Effector memory CD4-positive, alpha-beta T cell (primary cell): Measurements from ENCODE around the gene SMAD3.
A peak's percentile ranks its signal among the peaks of the same experiment; 100 is the strongest.

Experiments used
- DNase-seq, 3 donors: peaks; one replicate each; pipeline ENCODE4 v3.0.0-alpha.2; 2020
- H3K27ac ChIP-seq: 2 replicates; pipeline ENCODE4 v1.7.0; 2013; ENCODE audit warnings: mild to moderate bottlenecking, low read length, moderate library complexity; ENCODE audit not compliant: insufficient read depth, poor library complexity, severe bottlenecking
- H3K27me3 ChIP-seq: replicated peaks from 2 replicates; pipeline ENCODE4 v1.7.0; 2013; ENCODE audit warnings: mild to moderate bottlenecking, low read length; ENCODE audit not compliant: insufficient read depth, control insufficient read depth, poor library complexity, severe bottlenecking
- H3K36me3 ChIP-seq: 2 replicates; pipeline ENCODE4 v1.7.0; 2013; ENCODE audit warnings: mild to moderate bottlenecking, low read length, moderate library complexity; ENCODE audit not compliant: control insufficient read depth, insufficient read depth
- H3K4me1 ChIP-seq: 2 replicates; pipeline ENCODE4 v1.7.0; 2013; ENCODE audit warnings: low read length, mild to moderate bottlenecking; ENCODE audit not compliant: control insufficient read depth, insufficient read depth, poor library complexity, severe bottlenecking
- H3K4me3 ChIP-seq: 2 replicates; pipeline ENCODE4 v1.7.0; 2013; ENCODE audit warnings: low read length, low read depth, mild to moderate bottlenecking; ENCODE audit not compliant: insufficient read depth, poor library complexity, severe bottlenecking
- H3K9me3 ChIP-seq: 2 replicates; pipeline ENCODE4 v1.7.0; 2013; ENCODE audit warnings: mild to moderate bottlenecking, low read length, moderate library complexity; ENCODE audit not compliant: control insufficient read depth

The SMAD3 gene

GRCh38 chr15:67135494-67135893 is 70.1 kb downstream of the SMAD3 start:
- H3K4me1 ChIP-seq = peaks cover 65% of the 10 kb centered on the region

GRCh38 chr15:67136802-67137201 is 71.4 kb downstream of the SMAD3 start:
- Histone ChIP-seq H3K27ac (peak overlapping the region; percentile 54), H3K4me1 (peaks cover 53% of the 10 kb centered on the region), H3K9me3 (no peaks in the 10 kb centered on the region), H3K36me3 (no peaks in the 10 kb centered on the region), H3K4me3 (no peak overlapping the region), H3K27me3 (no peaks in the 10 kb centered on the region)
- no peak for DNase-seq

More at GRCh38 chr15:67135494-67135893, 70.1 kb downstream of the SMAD3 start:
- no peak for DNase-seq
- no peaks in the 10 kb centered on the region for H3K27me3 ChIP-seq
- H3K36me3 ChIP-seq = no peaks in the 10 kb centered on the region
- H3K4me3 ChIP-seq = no peak overlapping the region
- H3K9me3 ChIP-seq = no peaks in the 10 kb centered on the region
- H3K27ac ChIP-seq = peak overlapping the region; percentile 92

- no peak for DNase-seq
- peak overlapping the region; percentile 54 for H3K27ac ChIP-seq
- H3K27me3 ChIP-seq = no peaks in the 10 kb centered on the region
- no peaks in the 10 kb centered on the region for H3K36me3 ChIP-seq
- peaks cover 48% of the 10 kb centered on the region for H3K4me1 ChIP-seq
- no peaks in the 10 kb centered on the region for H3K9me3 ChIP-seq
- no peak overlapping the region for H3K4me3 ChIP-seq
These were observed 71.9 kb downstream of the SMAD3 start for GRCh38 chr15:67137319-67137718.

- no peak for DNase-seq
- Histone ChIP-seq H3K36me3 (no peaks in the 10 kb centered on the region), H3K27ac (peak overlapping the region; percentile 54), H3K4me3 (no peak overlapping the region), H3K9me3 (no peaks in the 10 kb centered on the region), H3K27me3 (no peaks in the 10 kb centered on the region), H3K4me1 (peaks cover 39% of the 10 kb centered on the region)
These were observed 72.8 kb downstream of the SMAD3 start for GRCh38 chr15:67137951-67138848.

- H3K4me3 ChIP-seq = no peak overlapping the region
- H3K27me3 ChIP-seq = no peaks in the 10 kb centered on the region
- no peaks in the 10 kb centered on the region for H3K36me3 ChIP-seq
- peaks cover 30% of the 10 kb centered on the region for H3K4me1 ChIP-seq
- peak overlapping the region; percentile 3 for H3K27ac ChIP-seq
- H3K9me3 ChIP-seq = no peaks in the 10 kb centered on the region
- no peak for DNase-seq
These were observed 73.8 kb downstream of the SMAD3 start for GRCh38 chr15:67138891-67139855.

- Histone ChIP-seq H3K4me3 (no peak overlapping the region), H3K27ac (no peak overlapping the region), H3K9me3 (no peaks in the 10 kb centered on the region), H3K36me3 (no peaks in the 10 kb centered on the region), H3K27me3 (no peaks in the 10 kb centered on the region), H3K4me1 (peaks cover 30% of the 10 kb centered on the region)
- DNase-seq = no peak
These were observed 74.9 kb downstream of the SMAD3 start for GRCh38 chr15:67140078-67140833.

- H3K4me3 ChIP-seq = no peak overlapping the region
- no peaks in the 10 kb centered on the region for H3K9me3 ChIP-seq
- no peak for DNase-seq
- H3K27me3 ChIP-seq = no peaks in the 10 kb centered on the region
- H3K4me1 ChIP-seq = peaks cover 37% of the 10 kb centered on the region
- no peaks in the 10 kb centered on the region for H3K36me3 ChIP-seq
- H3K27ac ChIP-seq = no peak overlapping the region
These were observed 76.8 kb downstream of the SMAD3 start for GRCh38 chr15:67142092-67142766.

- H3K4me1 ChIP-seq = peaks cover 39% of the 10 kb centered on the region
- DNase-seq = no peak
- no peak overlapping the region for H3K27ac ChIP-seq
- no peaks in the 10 kb centered on the region for H3K27me3 ChIP-seq
- H3K36me3 ChIP-seq = no peaks in the 10 kb centered on the region
- no peak overlapping the region for H3K4me3 ChIP-seq
- no peaks in the 10 kb centered on the region for H3K9me3 ChIP-seq
These were observed 77.3 kb downstream of the SMAD3 start for GRCh38 chr15:67142767-67143100.

- Histone ChIP-seq H3K27me3 (no peaks in the 10 kb centered on the region), H3K4me1 (peaks cover 43% of the 10 kb centered on the region), H3K4me3 (no peak overlapping the region), H3K9me3 (no peaks in the 10 kb centered on the region), H3K27ac (no peak overlapping the region), H3K36me3 (no peaks in the 10 kb centered on the region)
- DNase-seq = no peak
These were observed 78.2 kb downstream of the SMAD3 start for GRCh38 chr15:67143646-67144045.
